H9 (cell line): Measurements from ENCODE around the gene B3GALT5. TPM values are rescaled to one million over a fixed set of nuclear protein-coding genes. Genes with fewer than 3 reads are reported as not detected.

Experiments used
- DNase-seq: peaks from one replicate; pipeline ENCODE4 v3.0.0-alpha.2; 2017
- H2AFZ ChIP-seq: one replicate; pipeline ENCODE4 v1.6.1; 2013; ENCODE audit warnings: mild to moderate bottlenecking, low read length, control low read depth, moderate library complexity
- H2AK5ac ChIP-seq: 2 replicates; pipeline ENCODE4 v1.6.1; 2013; ENCODE audit warnings: low read length, control low read depth, mixed read lengths; ENCODE audit not compliant: insufficient read length
- H2BK120ac ChIP-seq: one replicate; pipeline ENCODE4 v1.6.1; 2013; ENCODE audit warnings: low read depth, mild to moderate bottlenecking, low read length, control low read depth, inconsistent platforms; ENCODE audit not compliant: poor library complexity, severe bottlenecking
- H2BK12ac ChIP-seq: 2 replicates; pipeline ENCODE4 v1.6.1; 2013; ENCODE audit warnings: low read length, control low read depth, mixed read lengths, low read depth; ENCODE audit not compliant: insufficient read length
- H2BK15ac ChIP-seq: 2 replicates; pipeline ENCODE4 v1.6.1; 2013; ENCODE audit warnings: low read depth, low read length, control low read depth
- H2BK20ac ChIP-seq: one replicate; pipeline ENCODE4 v1.6.1; 2013; ENCODE audit warnings: low read depth, mild to moderate bottlenecking, low read length, control low read depth, inconsistent platforms; ENCODE audit not compliant: poor library complexity, severe bottlenecking
- H2BK5ac ChIP-seq: 2 replicates; pipeline ENCODE4 v1.6.1; 2013; ENCODE audit warnings: low read length, control low read depth, mixed read lengths; ENCODE audit not compliant: insufficient read length
- H3K14ac ChIP-seq: 2 replicates; pipeline ENCODE4 v1.6.1; 2013; ENCODE audit warnings: low read length, control low read depth; ENCODE audit not compliant: insufficient read depth
- H3K18ac ChIP-seq: 2 replicates; pipeline ENCODE4 v1.6.1; 2013; ENCODE audit warnings: low read depth, mild to moderate bottlenecking, mixed read lengths, low read length, control low read depth; ENCODE audit not compliant: insufficient read length
- H3K23ac ChIP-seq: 2 replicates; pipeline ENCODE4 v1.6.1; 2013; ENCODE audit warnings: low read length, control low read depth, mixed read lengths, low read depth; ENCODE audit not compliant: insufficient read length
- H3K23me2 ChIP-seq: 2 replicates; pipeline ENCODE4 v1.6.1; 2013; ENCODE audit warnings: low read depth, mild to moderate bottlenecking, mixed read lengths, low read length, control low read depth; ENCODE audit not compliant: insufficient read length, poor library complexity, severe bottlenecking
- H3K27ac ChIP-seq: 2 replicates; pipeline ENCODE4 v1.5.1; 2013; ENCODE audit warnings: low read length, control low read depth, mixed read lengths, low read depth; ENCODE audit not compliant: insufficient read length
- H3K27me3 ChIP-seq: 2 replicates; pipeline ENCODE4 v1.6.1; 2013; ENCODE audit warnings: low read length, control low read depth, inconsistent platforms; ENCODE audit not compliant: insufficient read depth
- H3K4ac ChIP-seq: 2 replicates; pipeline ENCODE4 v1.6.1; 2013; ENCODE audit warnings: low read depth, mild to moderate bottlenecking, control low read depth, inconsistent platforms, low read length, moderate library complexity
- H3K4me1 ChIP-seq: 2 replicates; pipeline ENCODE4 v1.6.1; 2013; ENCODE audit warnings: low read length, control low read depth, inconsistent platforms; ENCODE audit not compliant: insufficient read depth
- H3K4me2 ChIP-seq: 2 replicates; pipeline ENCODE4 v1.6.1; 2013; ENCODE audit warnings: low read length, control low read depth, mixed read lengths; ENCODE audit not compliant: insufficient read length, insufficient read depth
- H3K56ac ChIP-seq: 2 replicates; pipeline ENCODE4 v1.6.1; 2013; ENCODE audit warnings: low read depth, mild to moderate bottlenecking, mixed read lengths, low read length, control low read depth; ENCODE audit not compliant: insufficient read length
- H3K79me1 ChIP-seq: 2 replicates; pipeline ENCODE4 v1.6.1; 2013; ENCODE audit warnings: low read depth, mild to moderate bottlenecking, moderate library complexity, low read length, control low read depth, inconsistent platforms; ENCODE audit not compliant: insufficient read depth, poor library complexity, severe bottlenecking
- H3K79me2 ChIP-seq: 2 replicates; pipeline ENCODE4 v1.6.1; 2013; ENCODE audit warnings: low read length, control low read depth, inconsistent platforms; ENCODE audit not compliant: insufficient read depth
- H3K9ac ChIP-seq: 2 replicates; pipeline ENCODE4 v1.6.1; 2013; ENCODE audit warnings: low read length, control low read depth, mixed read lengths; ENCODE audit not compliant: insufficient read length; ENCODE audit errors: extremely low read depth
- H3K9me3 ChIP-seq: one replicate; pipeline ENCODE4 v1.6.1; 2013; ENCODE audit warnings: low read depth, low read length, inconsistent platforms; ENCODE audit not compliant: control insufficient read depth
- H3T11ph ChIP-seq: one replicate; pipeline ENCODE4 v1.6.1; 2013; ENCODE audit warnings: mild to moderate bottlenecking, low read length, control low read depth, inconsistent platforms
- H4K20me1 ChIP-seq: one replicate; pipeline ENCODE4 v1.6.1; 2013; ENCODE audit not compliant: control insufficient read depth, insufficient read length, insufficient read depth
- H4K5ac ChIP-seq: 2 replicates; pipeline ENCODE4 v1.6.1; 2013; ENCODE audit warnings: low read depth, mild to moderate bottlenecking, mixed read lengths, low read length, control low read depth; ENCODE audit not compliant: insufficient read length
- H4K8ac ChIP-seq: replicated peaks from 2 replicates; pipeline ENCODE4 v1.6.1; 2013; ENCODE audit warnings: low read length, control low read depth, mixed read lengths, low read depth; ENCODE audit not compliant: insufficient read length
- H4K91ac ChIP-seq: 2 replicates; pipeline ENCODE4 v1.6.1; 2013; ENCODE audit warnings: low read depth, mild to moderate bottlenecking, moderate library complexity, mixed read lengths, low read length, control low read depth; ENCODE audit not compliant: insufficient read length
- H3K27ac Mint-ChIP-seq, 3 experiments: 2 replicates in 2 of 3; 3 replicates in 1 of 3; pipeline ENCODE4 v1.8.0; 2020 to 2021; ENCODE audit warnings: mixed read lengths in 3 of 3, mild to moderate bottlenecking in 1 of 3, moderate library complexity in 1 of 3
- H3K27me3 Mint-ChIP-seq: 2 replicates; pipeline ENCODE4 v1.8.0; 2021; ENCODE audit warnings: low read depth, mild to moderate bottlenecking, moderate library complexity, mixed read lengths
- H3K36me3 Mint-ChIP-seq, 3 experiments: 2 replicates in 2 of 3; 3 replicates in 1 of 3; pipeline ENCODE4 v1.8.0; 2020 to 2021; ENCODE audit warnings: low read depth in 3 of 3, mixed read lengths in 3 of 3; ENCODE audit not compliant: insufficient read depth in 1 of 3
- H3K4me1 Mint-ChIP-seq, 2 experiments: 2 replicates each; pipeline ENCODE4 v1.8.0; 2020; ENCODE audit warnings: mixed read lengths in 2 of 2
- H3K4me3 Mint-ChIP-seq, 2 experiments: 2 replicates in 1 of 2; 3 replicates in 1 of 2; pipeline ENCODE4 v1.8.0; 2020 to 2021; ENCODE audit warnings: mild to moderate bottlenecking in 2 of 2, mixed read lengths in 2 of 2, moderate library complexity in 1 of 2
- H3K9me3 Mint-ChIP-seq, 2 experiments: 2 replicates in 1 of 2; 3 replicates in 1 of 2; pipeline ENCODE4 v1.8.0; 2020; ENCODE audit warnings: mild to moderate bottlenecking in 2 of 2, mixed read lengths in 2 of 2, moderate library complexity in 1 of 2
- CTCF ChIP-seq: fragments of 200-600 bp; sonication (generic); conservative IDR thresholded peaks from 3 replicates; pipeline ENCODE4 v1.8.0; 2021; ENCODE audit warnings: antibody characterized with exemption, mild to moderate bottlenecking
- WGBS: extraction: QIAGEN DNeasy Blood & Tissue Kit; methylation state at CpG from one replicate; pipeline ENCODE4 v1.1.7; 2013; ENCODE audit warnings: missing lambda C conversion rate, low lambda C conversion rate, mixed read lengths; ENCODE audit not compliant: insufficient read length; ENCODE audit errors: extremely low coverage; 5-methylcytosine and 5-hydroxymethylcytosine counted together
- total RNA-seq: library from RNA; stranded (reverse); gene quantifications from 2 replicates; pipeline ENCODE4 v1.2.1, GENCODE V29; 2021

B3GALT5 gene
- total RNA-seq, 1 experiment from 2014 or later, result 24.7 TPM

- no CpG with 5 or more reads among the region's 2 CpGs for WGBS
- Histone ChIP-seq H4K91ac (no peak overlapping the region), H3K4me1 (peaks cover 4% of the 10 kb centered on the region; the same call in 1 of the 2 replicates), H3K14ac (no peak overlapping the region), H4K5ac (no peak overlapping the region), H2BK5ac (no peak overlapping the region), H3K4me2 (no peak overlapping the region), H3K9ac (no peak overlapping the region), H3K4ac (no peak overlapping the region), H3K18ac (no peak overlapping the region), H4K20me1 (no peaks in the 10 kb centered on the region), H3K56ac (no peak overlapping the region), H3K9me3 (no peaks in the 10 kb centered on the region), H4K8ac (no peak overlapping the region), H2AFZ (no peak overlapping the region), H3T11ph (no peak overlapping the region), H3K27ac (no peak overlapping the region), H3K79me1 (no peaks in the 10 kb centered on the region), H2AK5ac (no peak overlapping the region), H3K79me2 (no peaks in the 10 kb centered on the region), H3K23me2 (no peaks in the 10 kb centered on the region), H3K23ac (no peak overlapping the region), H2BK12ac (no peak overlapping the region), H2BK15ac (no peak overlapping the region), H2BK20ac (no peak overlapping the region), H2BK120ac (no peak overlapping the region), H3K27me3 (no peaks in the 10 kb centered on the region)
- Mint-ChIP-seq H3K9me3 (peaks cover 0 to 2% of the 10 kb centered on the region in 2 experiments; a peak in 3 of 5 replicates), H3K36me3 (peaks cover 0 to 9% (median 4%) of the 10 kb centered on the region in 3 experiments; a peak in 4 of 7 replicates), H3K27ac (no peak overlapping the region), H3K4me1 (peaks cover 14 to 26% of the 10 kb centered on the region in 2 experiments), H3K27me3 (no peaks in the 10 kb centered on the region), H3K4me3 (no peak overlapping the region)
- no peak for TF ChIP-seq CTCF
- DNase-seq, result no peak
These were observed 32.0 kb upstream of the B3GALT5 start for GRCh38 chr21:39580744-39581143.
